OCI-M2 (cell line): ENCODE data around the gene TTC6.

Experiments used
- DNase-seq: peaks from one replicate; lab custom pipeline; 2025; ENCODE audit not compliant: unreplicated experiment; lab: John Stamatoyannopoulos, UW

The TTC6 gene

DNA sequence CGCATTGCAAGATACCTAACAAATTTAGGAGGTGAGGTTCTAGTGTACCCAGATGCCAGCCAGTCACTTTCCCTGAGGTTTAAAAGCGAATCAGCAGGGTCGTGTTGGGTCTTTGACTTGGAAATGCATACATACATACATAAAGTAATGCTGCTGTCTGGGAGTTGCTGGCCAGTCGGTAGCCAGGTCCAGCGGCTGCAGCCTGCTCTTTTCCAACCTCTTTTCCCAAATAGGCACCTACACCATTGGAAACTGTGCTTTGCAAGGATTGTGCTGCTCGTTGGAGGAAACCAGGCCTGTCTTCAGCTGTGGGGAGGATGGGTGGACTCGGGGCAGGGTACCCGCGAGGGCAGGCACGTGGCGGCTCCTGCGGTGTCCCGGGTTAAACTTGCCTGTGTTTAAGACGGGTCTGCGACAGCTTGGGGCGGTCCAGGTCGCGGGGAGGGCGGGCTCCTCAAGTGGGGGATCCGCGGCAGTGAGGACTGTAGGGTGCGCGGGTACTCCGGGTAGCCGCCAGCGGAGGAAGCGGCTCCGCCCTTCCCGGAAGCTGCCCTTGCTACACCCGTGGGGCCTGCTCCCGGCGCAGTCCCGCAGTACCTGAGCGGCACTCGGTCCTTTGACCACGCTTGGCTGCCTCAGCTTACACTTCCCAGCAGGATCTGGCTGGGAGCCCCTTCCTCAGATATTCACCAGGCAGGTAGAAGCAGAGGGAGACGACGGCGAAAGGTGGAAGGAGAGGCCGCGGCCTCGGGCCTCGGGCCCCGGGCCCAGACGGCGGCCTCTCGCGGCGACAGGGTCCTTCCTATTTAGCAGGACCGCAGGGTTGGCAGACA, 2.7 kb downstream of the TTC6 start:
- DNase-seq: no peak

DNA sequence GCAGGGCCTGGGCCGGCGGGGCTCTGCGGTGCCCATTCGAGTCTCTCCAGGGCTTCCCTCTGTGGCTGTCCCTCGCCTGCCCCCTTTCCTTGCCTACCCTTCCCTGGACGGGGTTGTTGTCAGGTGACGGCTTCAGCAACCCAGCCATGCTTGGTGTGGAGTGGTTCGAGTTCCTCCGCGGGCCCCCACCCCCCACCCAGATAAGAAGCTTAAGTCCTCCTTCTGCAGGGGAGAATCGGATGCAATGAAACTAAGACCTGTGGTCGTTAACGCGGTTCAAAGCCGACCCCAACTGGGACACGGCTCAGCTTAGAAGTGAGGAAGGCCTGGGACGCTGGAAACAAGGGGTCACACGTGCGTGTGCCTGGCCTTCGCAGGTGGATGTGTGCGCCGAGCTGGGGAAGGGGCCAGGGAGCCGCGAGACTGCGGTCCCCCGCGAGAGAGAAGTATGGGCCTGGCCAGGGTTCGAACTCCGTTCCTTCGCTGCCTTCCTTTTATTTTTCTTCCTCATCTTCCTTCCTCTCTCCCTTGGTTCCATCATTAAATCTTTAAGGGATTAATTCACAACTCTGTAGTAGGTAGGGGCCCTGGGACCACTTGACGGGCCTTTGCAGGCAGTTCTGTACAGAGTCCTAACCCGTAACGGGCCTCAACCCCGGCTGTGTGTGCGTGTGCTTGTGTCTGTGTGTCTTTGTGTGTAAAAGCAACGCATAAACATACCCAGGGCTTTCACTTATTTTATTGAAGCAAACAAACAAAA, 3.5 kb downstream of the TTC6 start:
- DNase-seq: no peak

DNA sequence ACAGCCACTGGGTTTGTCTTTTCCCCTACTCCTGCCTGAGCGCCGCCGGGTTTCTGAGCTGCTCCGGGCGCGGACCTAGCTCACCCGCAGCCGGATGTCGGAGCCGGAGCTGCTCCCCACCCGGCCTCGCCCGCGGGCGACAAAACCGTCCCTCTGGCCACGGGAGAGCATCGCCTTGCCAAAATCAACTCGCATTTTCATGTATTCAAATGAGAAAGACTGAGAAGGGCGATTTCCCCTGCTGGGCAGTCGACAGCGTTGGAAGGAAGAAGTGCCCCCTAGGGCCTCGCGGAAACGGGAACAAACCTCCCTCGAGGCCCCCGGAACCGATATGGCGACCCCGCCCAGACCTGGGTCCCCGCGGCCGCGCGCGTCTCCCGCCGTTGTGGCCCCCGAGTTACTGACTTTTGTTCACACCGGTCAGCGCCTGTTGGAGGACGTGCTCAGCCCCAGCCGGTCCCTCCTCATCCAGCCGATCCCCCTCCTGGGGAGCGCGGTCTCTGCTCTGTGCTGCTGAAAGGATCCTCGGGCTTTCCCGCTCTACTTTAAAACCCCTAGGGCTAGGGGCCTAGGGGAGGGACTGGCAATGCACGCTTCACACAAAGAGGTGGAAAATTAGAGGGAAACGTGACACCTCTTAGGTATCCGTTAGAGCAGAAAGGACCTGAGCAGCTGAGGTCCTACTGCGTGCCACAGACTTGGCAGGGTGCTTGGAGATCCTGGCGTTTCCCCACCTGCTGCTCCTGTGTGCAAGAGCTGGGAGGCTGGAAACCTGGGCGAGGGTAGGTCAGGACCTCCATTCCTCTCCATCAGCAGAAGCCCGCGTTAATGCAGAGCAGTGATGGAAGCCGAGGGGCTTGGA, 4.3 kb downstream of the TTC6 start:
- no peak for DNase-seq

DNA sequence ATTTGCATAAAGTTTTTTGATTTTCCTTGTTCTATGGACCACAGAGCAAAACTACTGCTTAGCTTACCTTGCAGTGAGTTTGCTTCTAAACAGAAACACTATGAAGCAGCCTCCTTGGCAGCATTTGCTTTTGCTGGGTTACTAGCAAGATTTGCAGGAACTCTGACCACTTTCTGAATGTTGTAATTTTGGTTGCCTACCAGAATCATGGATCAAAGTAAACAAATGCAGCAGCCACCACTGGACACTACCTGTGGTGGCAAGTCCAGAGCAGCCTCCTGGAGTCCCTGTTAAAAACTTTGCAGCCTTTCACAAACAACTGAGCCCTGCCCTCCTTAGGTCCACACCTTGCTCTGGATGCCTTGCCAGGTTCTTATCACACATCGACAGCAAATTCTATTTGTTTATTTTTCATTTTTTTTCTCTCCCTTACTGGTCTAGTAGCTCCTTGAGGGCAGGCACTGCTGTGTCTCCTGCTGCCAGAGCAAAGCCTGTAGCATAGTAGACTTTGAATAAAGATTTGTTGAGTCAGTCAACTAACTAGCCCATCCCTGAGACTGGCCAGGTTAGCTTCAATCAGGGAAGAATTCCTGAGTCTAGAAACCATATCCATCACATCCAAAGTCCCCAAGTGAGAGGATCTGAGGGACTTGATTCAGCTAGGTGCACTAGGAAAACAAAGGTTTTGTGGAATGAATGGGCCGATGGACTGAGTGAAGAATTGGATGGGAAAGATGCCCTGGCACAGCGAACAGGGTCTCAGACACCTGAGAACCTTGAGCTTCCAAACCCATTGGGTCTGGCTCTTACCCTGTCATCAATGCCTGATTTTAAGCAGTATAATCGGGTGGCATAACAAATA, 5.7 kb downstream of the TTC6 start:
- DNase-seq: no peak

DNA sequence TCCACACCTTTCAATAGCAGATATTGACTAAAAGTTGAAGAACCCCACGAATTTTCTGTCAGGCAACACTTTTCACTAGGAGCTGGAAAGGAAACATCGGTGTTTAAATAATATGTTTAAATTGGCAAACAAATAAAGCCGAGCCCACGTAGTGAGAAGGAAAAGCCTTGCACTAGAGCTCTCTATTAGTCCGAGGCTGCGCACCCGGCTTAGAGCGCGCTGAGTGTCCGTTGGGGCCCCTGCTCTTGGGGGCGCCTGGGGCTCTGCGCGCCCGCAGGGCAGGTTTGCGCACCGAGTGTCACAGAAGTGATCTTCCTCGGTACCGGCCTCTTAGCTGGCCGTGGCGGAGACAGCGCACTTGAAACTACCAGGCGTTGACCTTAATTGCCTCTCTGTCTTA, 6.4 kb downstream of the TTC6 start:
- no peak for DNase-seq

DNA sequence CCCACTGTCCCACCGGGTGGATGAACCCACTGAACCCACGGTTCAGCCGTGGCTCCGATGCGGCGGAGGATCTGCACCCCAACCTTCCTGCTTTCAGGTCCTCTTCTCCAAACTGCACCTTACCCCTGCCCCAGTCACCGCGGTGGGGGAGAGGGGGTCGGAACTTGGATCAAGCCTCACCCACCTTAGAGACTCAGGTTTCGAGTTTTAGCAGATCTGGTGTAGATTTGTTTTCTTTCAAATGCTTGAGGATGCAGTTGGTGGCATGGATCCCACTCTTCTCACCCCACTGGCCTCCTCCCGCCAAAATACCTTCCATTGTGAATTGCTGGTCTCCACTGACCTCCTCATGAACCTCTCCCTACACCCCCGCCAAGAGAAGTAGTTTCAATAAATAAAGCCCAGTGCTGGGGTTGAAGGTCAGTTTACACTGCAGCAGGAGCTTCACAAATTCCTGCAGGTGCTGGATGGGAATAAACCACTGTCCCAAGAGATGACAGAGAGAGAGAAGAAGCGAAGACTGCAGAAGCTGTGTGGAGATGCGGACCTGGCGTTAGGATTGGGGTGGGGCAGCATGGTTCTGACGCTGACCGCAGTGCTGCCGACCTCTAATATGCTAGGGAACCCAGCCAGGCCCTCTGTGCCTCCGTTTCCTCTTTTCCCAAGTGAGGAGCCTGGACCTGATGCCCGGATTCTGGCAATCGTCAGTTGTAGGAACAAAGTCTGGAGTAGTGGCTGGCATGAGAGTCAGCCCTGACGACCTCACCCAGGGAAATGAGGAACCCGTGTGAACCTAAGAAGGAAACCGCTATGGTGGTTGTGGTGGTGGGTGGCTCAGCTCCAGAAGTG, 7.4 kb downstream of the TTC6 start:
- DNase-seq: no peak

DNA sequence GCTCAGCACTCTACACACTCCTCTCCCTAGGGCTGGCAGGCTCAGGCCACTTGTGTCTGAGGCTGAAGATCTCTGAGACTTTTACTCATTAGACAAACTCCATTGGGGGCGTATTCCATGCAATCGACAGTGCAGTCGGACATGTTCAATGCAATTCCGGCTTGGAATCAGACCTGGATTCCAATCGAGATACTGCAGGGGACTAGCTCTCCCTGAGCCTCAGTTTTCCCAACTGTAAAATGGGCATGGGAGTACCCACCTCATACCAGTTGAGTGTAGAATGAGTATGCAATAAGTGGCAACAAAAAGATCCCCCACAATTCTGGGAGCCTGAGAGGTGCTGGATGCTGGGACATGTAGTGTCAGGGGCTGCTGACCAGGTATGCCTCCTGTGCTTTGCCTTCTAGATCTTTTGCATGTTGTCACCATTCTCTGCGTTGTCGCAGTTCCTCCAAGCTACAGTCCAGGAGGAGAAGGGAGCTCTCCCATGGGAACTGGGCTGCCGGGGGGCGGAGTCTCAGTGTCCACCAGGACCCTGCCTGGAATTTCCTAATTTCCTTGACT, 8.3 kb downstream of the TTC6 start:
- no peak for DNase-seq

DNA sequence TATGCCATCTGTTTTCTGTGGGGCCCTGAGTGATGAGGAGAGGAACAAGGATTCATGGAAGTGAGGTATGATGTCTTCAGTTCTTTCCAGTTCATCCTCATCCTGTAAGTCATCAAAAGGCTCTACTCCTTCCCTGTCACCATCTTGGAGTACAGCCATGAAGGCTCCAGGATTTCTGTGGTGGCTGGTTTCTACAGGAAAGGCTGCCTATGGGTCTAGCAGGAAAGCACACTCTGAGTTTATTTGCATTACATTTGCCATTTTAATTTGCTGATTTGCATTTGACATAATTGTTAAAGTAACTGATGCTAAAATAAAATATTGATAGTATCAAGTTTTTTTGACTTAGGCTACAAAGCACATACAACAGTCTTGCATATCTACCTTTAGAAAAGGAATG, 11.2 kb downstream of the TTC6 start:
- DNase-seq: no peak

DNA sequence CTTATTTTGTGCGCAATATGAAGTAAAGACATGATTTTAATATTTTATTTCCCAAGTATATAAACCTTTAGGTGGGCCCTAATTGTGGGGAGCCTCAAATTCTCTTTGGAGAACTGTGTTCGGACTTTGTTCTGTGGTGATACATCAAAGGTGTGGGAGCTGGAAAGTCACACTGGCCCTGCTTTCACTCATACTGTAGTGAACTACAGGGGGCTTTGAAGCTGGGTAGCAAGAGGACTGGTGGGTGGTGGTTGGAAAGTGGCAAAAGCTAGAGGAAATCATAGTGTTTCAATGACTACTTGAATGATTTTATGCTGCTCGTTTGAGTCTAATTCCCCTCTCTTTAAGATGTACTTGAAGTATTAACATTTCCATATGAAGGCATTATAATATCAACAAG, 13.2 kb downstream of the TTC6 start:
- no peak for DNase-seq

DNA sequence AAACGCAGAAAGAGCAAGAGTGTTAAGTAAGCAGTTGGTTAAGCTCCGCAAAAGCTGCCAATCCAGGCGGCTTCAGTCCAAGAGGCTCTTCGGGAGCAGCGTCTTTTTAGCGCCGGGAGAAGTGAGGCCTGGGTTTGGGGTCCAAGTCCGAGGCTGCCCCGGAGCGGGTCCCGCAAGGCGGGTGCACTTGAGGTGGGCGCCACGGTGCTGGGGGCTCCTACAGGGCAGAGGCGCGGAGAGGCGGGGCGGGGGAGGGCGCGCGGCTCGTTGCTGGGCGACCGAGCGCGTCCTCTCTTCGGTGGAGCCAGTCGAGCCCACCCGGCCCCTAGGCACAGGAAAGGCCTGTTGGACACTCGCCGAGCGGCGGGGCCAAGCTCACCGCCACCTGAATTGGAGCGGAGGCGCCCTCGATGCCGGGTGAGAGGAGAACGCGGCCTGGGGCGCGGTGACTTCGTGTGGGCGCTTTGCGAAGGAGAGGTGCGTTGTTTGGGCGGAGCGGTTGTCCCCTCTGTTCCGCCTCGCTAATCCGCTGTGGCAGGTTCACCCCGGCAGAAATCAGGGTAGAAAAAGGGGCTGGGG, 15.6 kb downstream of the TTC6 start:
- no peak for DNase-seq

DNA sequence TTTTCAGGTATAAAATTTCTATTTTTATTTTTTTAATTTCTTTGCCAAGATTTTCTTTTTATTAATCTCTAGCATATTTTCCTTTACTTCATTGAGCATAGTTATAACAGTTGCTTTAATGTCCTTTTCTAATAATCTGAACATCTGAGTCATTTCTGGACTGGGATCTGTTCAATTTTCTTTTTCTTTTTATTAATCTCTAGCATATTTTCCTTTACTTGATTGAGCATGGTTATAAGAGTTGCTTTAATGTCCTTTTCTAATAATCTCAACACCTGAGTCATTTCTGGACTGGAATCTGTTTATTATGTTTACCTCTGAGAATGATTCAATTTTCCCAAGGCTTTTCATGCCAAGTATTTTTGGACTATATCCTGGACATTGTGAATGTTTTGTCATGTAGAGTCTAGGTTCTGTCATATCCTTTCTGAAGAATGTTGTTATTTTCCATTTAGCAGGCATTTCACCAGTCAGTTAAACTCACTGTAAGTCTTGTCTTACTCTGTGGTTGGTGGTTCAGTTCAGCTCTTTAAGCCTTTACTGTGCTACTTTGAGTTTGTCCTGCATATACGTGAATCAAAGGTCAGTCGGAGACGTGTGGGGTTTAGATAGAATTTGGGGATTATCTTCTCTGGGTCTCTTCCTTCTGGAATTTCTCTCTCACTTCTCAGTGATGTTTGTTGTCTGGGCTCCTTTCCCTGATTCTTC, 20.3 kb downstream of the TTC6 start:
- no peak for DNase-seq

DNA sequence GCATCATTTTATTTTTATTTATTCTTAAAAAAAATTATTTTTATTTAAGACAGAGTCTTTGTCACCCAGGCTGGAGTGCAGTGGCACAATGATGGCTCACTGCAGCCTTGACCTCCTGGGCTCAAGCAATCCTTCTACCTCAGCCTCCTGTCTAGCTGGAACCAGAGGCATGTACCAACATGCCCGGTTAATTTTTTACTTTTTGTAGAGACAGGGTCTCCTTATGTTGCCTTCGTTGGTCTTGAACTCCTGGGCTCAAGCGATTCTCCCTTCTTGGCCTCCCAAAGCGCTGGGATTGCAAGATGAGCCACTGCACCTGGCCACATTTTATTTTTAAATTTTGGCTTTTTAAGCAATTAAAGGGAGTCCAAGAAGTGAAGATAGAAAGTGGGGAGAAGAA, 21.4 kb downstream of the TTC6 start:
- no peak for DNase-seq

DNA sequence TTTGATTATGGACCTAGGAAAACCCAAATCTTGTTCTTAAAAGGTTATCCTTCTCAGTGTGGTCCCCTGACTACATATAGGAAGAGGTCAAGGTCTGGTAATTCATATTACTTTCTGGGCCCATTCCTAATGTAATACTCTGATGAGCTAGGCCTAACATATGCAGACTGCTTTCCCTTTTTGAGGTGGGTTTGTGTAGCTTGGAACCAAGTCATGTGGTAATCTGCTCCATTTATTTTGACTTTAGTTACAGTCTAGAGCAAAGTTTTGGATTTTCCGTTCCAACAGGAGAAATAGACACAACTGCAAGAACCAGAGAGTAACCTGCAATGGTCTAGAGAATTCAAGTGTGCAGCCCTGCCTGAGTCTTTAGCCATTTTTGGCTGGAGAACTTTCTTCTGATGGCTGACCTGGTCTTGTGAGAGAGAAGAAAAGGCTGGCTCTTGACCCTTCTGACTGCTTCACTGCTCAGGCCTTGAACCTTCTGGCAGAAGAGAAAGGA, 22.5 kb downstream of the TTC6 start:
- DNase-seq: no peak

DNA sequence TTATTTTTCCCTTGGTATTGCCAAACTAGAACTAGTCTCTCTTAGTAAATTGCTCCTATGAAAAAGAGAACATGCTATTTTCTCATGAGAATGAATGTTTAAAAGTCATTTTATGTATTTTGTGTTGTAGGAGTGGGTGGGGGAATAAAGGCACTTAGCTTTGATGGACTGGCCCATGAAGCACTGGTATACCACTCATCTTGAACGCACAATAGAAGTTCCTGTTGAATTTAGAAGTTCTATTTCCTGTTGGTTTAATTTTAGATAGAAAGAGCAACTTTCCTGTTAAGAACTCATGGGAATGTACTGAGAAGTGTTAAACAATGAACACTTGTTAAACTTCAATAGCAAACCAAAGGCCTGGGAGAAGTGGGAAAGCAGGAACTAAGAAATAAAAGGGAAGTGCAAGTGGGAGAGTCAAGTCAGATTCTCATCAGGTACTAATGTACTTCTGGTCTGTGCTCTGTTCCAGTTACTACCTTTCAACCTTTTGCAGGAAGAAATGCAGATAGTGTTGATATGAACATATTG, 23.1 kb downstream of the TTC6 start:
- DNase-seq: no peak

DNA sequence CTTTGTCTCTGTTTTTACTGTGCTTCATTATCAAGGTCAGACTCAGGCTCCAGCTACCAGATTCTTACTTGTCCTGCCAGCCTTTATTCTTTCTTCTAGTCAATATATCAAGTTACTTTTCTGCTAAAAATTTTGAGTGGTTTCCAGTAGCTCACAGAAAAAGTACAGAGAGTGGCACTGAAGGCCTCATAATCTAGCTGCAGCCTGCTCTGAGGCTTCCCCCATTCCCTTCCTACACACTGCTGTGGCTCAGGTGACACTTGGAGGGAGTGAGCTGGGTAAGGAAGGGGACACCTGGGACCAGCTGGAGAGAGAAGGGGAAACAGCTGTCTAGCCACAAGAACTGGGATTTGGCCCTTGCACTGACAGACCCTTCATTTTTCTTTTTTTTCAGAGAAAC, 25.4 kb downstream of the TTC6 start:
- no peak for DNase-seq

DNA sequence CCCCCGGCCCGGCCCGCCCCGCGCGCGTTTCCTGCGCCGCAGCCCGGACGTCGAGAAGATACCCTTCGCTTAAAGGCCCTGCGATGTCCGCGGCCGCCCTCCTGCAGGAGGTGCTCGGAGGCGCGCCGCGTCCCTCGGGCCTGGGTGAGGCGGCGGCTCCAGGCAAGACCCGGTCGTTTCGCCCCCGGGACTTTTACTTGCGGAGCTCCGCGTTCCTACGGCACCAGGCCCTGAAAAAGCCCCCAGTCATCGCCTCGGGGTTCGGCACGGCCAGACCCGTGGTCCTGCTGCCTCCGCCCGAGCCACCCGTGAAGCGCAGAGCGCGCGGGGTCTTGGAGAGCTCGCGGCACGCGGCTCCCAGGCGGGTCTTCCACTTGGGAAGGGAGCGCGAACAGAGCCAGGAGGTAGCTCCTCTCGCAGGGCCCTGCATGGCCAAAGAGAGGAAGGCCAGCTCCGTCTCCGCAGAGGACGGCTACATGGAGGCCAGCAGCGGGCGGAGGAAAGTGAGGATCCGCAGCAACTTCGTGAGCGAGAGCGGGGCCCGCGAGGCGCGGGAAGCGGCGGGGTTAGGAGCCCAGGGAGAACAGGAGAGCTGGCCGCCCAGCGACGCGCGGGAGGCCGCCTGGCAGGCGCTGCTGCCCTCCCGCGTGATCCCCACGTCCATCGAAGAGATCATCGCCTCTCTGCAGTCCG, 26.9 kb downstream of the TTC6 start:
- no peak for DNase-seq

DNA sequence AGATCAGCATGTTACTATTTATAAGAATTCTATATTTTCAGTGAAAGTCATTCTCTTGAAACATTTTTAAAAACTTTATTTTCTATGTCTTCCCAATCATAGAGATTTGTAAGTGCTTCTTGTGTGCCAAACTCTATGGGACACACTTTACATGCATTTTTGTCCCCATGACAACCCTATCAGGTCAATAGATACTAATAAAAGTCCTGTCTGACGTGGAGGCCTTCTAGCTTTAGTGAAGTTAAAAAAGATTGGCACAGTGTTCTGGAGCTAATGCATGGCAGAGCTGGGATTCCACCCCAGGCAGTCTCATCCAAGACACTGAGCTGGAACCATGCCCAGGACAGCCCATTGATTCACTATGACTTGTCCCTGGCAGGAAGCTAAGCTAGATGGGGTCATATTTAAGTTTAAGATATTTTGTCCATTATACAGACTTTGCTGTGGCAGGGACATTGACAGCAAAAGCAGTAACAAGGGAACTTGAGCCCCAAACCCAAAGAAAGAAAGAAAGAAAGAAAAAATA, 28.1 kb downstream of the TTC6 start:
- DNase-seq: no peak
